ENCODE measurements around the gene TNRC6B.

Gene TNRC6B

GRCh38 chr22:40244586-40244985 lies 66.9 kb downstream of the TNRC6B start:
- DNase-seq, result no peak

GRCh38 chr22:40247976-40248375 lies 70.3 kb downstream of the TNRC6B start:
- DNase-seq, result no peak

- DNase-seq, result no peak
Observed at GRCh38 chr22:40249286-40249685, 71.6 kb downstream of the TNRC6B start.

GRCh38 chr22:40250608-40251007 lies 72.9 kb downstream of the TNRC6B start:
- no peak for DNase-seq

- DNase-seq, result no peak
Observed at GRCh38 chr22:40251106-40251505, 73.4 kb downstream of the TNRC6B start.

GRCh38 chr22:40252146-40252545 lies 74.4 kb downstream of the TNRC6B start:
- DNase-seq, result no peak

- no peak for DNase-seq
Observed at GRCh38 chr22:40256516-40256915, 78.8 kb downstream of the TNRC6B start.

- DNase-seq, result no peak
Observed at GRCh38 chr22:40258017-40258416, 80.3 kb downstream of the TNRC6B start.

GRCh38 chr22:40258501-40258915 lies 80.8 kb downstream of the TNRC6B start:
- no peak for DNase-seq

- DNase-seq, result no peak
Observed at GRCh38 chr22:40261783-40262182, 84.1 kb downstream of the TNRC6B start.

- no peak for DNase-seq
Observed at GRCh38 chr22:40263191-40263590, 85.5 kb downstream of the TNRC6B start.

- DNase-seq, result no peak
Observed at GRCh38 chr22:40265783-40266182, 88.1 kb downstream of the TNRC6B start.

GRCh38 chr22:40270031-40270430 lies 92.3 kb downstream of the TNRC6B start:
- DNase-seq, result no peak

- no peak for DNase-seq
Observed at GRCh38 chr22:40270748-40271373, 93.1 kb downstream of the TNRC6B start.

GRCh38 chr22:40271440-40271839 lies 93.7 kb downstream of the TNRC6B start:
- DNase-seq, result no peak

GRCh38 chr22:40273319-40273718 lies 95.6 kb downstream of the TNRC6B start:
- DNase-seq, result no peak

- DNase-seq, result no peak
Observed at GRCh38 chr22:40276996-40277823, 99.5 kb downstream of the TNRC6B start.

- no peak for DNase-seq
Observed at GRCh38 chr22:40279017-40279416, 101.3 kb downstream of the TNRC6B start.

- DNase-seq, result no peak
Observed at GRCh38 chr22:40281717-40282116, 104.0 kb downstream of the TNRC6B start.

- no peak for DNase-seq
Observed at GRCh38 chr22:40285513-40285912, 107.8 kb downstream of the TNRC6B start.

GRCh38 chr22:40289991-40290459 lies 112.3 kb downstream of the TNRC6B start:
- no peak for DNase-seq

GRCh38 chr22:40290516-40290915 lies 112.8 kb downstream of the TNRC6B start:
- DNase-seq, result no peak

- DNase-seq, result no peak
Observed at GRCh38 chr22:40294696-40295095, 117.0 kb downstream of the TNRC6B start.

- DNase-seq, result no peak
Observed at GRCh38 chr22:40300316-40300715, 122.6 kb downstream of the TNRC6B start.

Data from NCI-H774 (cell line).